Hepatocyte (in vitro differentiated cells): ENCODE measurements around the gene DAB2IP. TPM values are rescaled to one million over a fixed set of nuclear protein-coding genes. Genes with fewer than 3 reads are reported as not detected.

Source experiments
- DNase-seq: peaks from one replicate; pipeline ENCODE4 v3.0.0-alpha.2; 2016; ENCODE audit warnings: low spot score
- H2AFZ ChIP-seq: fragments of 200-600 bp; sonication (generic); 2 replicates; pipeline ENCODE4 v1.6.0; 2016; ENCODE audit warnings: antibody characterized with exemption, mild to moderate bottlenecking
- H3K27ac ChIP-seq: fragments of 200-600 bp; sonication (generic); 2 replicates; pipeline ENCODE4 v1.5.1; 2016; ENCODE audit warnings: mild to moderate bottlenecking
- H3K27me3 ChIP-seq: fragments of 200-600 bp; sonication (generic); 2 replicates; pipeline ENCODE4 v1.6.1; 2016
- H3K36me3 ChIP-seq: fragments of 200-600 bp; sonication (generic); replicated peaks from 2 replicates; pipeline ENCODE4 v1.5.1; 2016; ENCODE audit warnings: low read depth; ENCODE audit not compliant: insufficient read depth
- H3K4me1 ChIP-seq: fragments of 200-600 bp; sonication (generic); 2 replicates; pipeline ENCODE4 v1.5.1; 2016; ENCODE audit warnings: mild to moderate bottlenecking, moderate library complexity; ENCODE audit not compliant: insufficient read depth
- H3K4me2 ChIP-seq: fragments of 200-600 bp; sonication (generic); 2 replicates; pipeline ENCODE4 v1.6.0; 2016
- H3K4me3 ChIP-seq: fragments of 200-600 bp; sonication (generic); 2 replicates; pipeline ENCODE4 v1.5.1; 2016; ENCODE audit warnings: mild to moderate bottlenecking
- H3K79me2 ChIP-seq: fragments of 200-600 bp; sonication (generic); 2 replicates; pipeline ENCODE4 v1.6.0; 2017; ENCODE audit warnings: mild to moderate bottlenecking
- H3K9me2 ChIP-seq: fragments of 200-600 bp; sonication (generic); replicated peaks from 2 replicates; pipeline ENCODE4 v1.6.0; 2017; ENCODE audit warnings: mild to moderate bottlenecking; ENCODE audit not compliant: insufficient read depth
- H3K9me3 ChIP-seq: fragments of 200-600 bp; sonication (generic); 2 replicates; pipeline ENCODE4 v1.5.1; 2016; ENCODE audit warnings: low read depth, mild to moderate bottlenecking
- H4K20me1 ChIP-seq: fragments of 200-600 bp; sonication (generic); 2 replicates; pipeline ENCODE4 v1.6.0; 2016; ENCODE audit warnings: mild to moderate bottlenecking; ENCODE audit not compliant: insufficient read depth, poor library complexity, severe bottlenecking
- EZH2 ChIP-seq: fragments of 200-600 bp; sonication (generic); IDR thresholded peaks from 2 replicates; pipeline ENCODE4 v1.6.1; 2016; ENCODE audit warnings: antibody characterized with exemption, mild to moderate bottlenecking, borderline replicate concordance
- EZH2phosphoT487 ChIP-seq: fragments of 200-600 bp; sonication (generic); IDR thresholded peaks from one replicate; pipeline ENCODE4 v1.6.1; 2018; ENCODE audit warnings: antibody characterized with exemption, mild to moderate bottlenecking, low read depth, moderate library complexity; ENCODE audit not compliant: unreplicated experiment, severe bottlenecking
- WGBS: methylation state at CpG from one replicate; pipeline ENCODE4 v1.1.6; 2016; ENCODE audit warnings: low lambda C conversion rate; ENCODE audit errors: missing lambda C conversion rate; 5-methylcytosine and 5-hydroxymethylcytosine counted together
- polyA plus RNA-seq: library from polyadenylated mRNA; unstranded; fragments of >200 nt; fragmentation: Nextera tagmentation; extraction: Ambion mirVana; gene quantifications from 2 replicates; pipeline ENCODE4 v1.2.1, GENCODE V29; 2016
- total RNA-seq: library from RNA; depleted of rRNA; stranded (reverse); fragments of >200 nt; gene quantifications from 2 replicates; pipeline ENCODE4 v1.2.3, GENCODE V29; 2014
- TF ChIP-seq, protein P1 (sequence below): fragments of 200-600 bp; sonication (generic); IDR thresholded peaks from 2 replicates; pipeline ENCODE4 v1.5.1; 2016; ENCODE audit warnings: antibody characterized with exemption, mild to moderate bottlenecking; ENCODE audit not compliant: poor library complexity

The DAB2IP gene
- total and polyA plus RNA-seq, 2 experiments from 2014 or later: 11.6 to 31.0 TPM

DNA sequence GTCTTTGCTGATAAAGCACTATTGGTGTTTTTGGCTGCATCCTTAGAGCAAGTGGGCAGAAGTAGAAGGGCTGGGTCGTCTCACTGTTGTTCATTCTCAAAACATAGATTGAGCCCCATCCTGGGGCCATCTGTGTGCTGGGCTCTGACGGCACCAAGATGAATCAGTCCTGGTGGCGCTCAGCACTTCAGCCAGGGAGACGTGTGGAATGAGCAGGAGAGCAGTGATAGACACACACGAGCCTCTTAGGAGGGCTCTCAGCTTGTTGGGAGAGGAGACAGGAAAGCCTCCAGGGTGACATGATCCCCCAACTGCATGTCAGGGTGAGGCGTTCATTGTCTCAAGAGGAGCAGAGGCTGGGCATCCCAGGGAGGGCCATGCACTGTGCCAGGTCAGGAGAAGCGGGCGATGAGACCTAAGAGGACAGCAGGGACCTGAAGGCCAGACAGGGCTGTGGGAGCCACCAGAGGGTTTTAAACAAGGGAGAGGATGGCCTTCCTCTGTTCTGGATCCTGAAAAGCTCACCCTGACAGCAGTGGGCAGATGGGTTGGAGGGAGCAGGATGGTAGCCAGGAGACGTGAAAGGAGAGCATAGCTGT, 115.8 kb downstream of the DAB2IP start:
- Histone ChIP-seq H3K27ac (no peak overlapping the region), H3K9me3 (no peaks in the 10 kb centered on the region), H3K9me2 (no peaks in the 10 kb centered on the region), H3K4me1 (peaks cover 4% of the 10 kb centered on the region), H4K20me1 (peaks cover 3% of the 10 kb centered on the region), H3K27me3 (no peaks in the 10 kb centered on the region), H3K36me3 (no peaks in the 10 kb centered on the region), H3K4me3 (no peak overlapping the region), H3K79me2 (no peaks in the 10 kb centered on the region), H2AFZ (no peak overlapping the region), H3K4me2 (no peak overlapping the region)
- WGBS: 95% methylated on average over 9 of the region's 9 CpGs
- no peak for TF ChIP-seq EZH2
- TF ChIP-seq EZH2phosphoT487: no peak
- TF ChIP-seq, protein P1, sequence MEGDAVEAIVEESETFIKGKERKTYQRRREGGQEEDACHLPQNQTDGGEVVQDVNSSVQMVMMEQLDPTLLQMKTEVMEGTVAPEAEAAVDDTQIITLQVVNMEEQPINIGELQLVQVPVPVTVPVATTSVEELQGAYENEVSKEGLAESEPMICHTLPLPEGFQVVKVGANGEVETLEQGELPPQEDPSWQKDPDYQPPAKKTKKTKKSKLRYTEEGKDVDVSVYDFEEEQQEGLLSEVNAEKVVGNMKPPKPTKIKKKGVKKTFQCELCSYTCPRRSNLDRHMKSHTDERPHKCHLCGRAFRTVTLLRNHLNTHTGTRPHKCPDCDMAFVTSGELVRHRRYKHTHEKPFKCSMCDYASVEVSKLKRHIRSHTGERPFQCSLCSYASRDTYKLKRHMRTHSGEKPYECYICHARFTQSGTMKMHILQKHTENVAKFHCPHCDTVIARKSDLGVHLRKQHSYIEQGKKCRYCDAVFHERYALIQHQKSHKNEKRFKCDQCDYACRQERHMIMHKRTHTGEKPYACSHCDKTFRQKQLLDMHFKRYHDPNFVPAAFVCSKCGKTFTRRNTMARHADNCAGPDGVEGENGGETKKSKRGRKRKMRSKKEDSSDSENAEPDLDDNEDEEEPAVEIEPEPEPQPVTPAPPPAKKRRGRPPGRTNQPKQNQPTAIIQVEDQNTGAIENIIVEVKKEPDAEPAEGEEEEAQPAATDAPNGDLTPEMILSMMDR: no peak
- DNase-seq: no peak

DNA sequence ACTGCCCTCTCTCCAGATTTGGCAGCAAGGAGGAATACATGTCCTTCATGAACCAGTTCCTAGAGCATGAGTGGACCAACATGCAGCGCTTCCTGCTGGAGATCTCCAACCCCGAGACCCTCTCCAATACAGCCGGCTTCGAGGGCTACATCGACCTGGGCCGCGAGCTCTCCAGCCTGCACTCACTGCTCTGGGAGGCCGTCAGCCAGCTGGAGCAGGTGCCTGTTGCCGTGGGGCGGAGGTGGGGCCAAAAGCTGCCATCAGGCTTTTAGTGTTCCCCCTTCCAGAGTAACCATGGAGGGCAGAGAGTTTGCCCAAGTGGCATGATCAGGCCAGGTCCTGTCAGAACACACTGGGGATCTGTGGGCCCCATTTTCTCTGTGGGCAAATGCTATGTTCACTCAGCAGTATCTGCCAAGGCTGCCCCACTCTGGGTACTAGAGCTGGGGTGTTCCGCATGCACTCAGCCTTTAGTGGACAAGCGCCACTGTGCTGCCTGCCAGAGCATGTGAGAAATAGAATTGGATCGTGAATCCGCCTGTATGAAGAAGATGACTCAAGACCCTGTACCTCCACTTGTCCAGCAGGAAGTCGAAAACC, 117.1 kb downstream of the DAB2IP start:
- no peaks in the 10 kb centered on the region for H3K36me3 ChIP-seq
- no peak for DNase-seq
- no peaks in the 10 kb centered on the region for H3K9me2 ChIP-seq
- no peaks in the 10 kb centered on the region for H3K9me3 ChIP-seq
- H3K4me2 ChIP-seq: no peak overlapping the region
- peaks cover 3% of the 10 kb centered on the region for H4K20me1 ChIP-seq
- H3K4me3 ChIP-seq: no peak overlapping the region
- H3K4me1 ChIP-seq: peaks cover 4% of the 10 kb centered on the region
- WGBS: 97% methylated on average over 15 of the region's 15 CpGs
- no peak for TF ChIP-seq EZH2
- TF ChIP-seq EZH2phosphoT487: no peak
- TF ChIP-seq, protein P1: no peak
- H3K27me3 ChIP-seq: no peaks in the 10 kb centered on the region
- H3K27ac ChIP-seq: no peak overlapping the region
- no peaks in the 10 kb centered on the region for H3K79me2 ChIP-seq
- no peak overlapping the region for H2AFZ ChIP-seq

DNA sequence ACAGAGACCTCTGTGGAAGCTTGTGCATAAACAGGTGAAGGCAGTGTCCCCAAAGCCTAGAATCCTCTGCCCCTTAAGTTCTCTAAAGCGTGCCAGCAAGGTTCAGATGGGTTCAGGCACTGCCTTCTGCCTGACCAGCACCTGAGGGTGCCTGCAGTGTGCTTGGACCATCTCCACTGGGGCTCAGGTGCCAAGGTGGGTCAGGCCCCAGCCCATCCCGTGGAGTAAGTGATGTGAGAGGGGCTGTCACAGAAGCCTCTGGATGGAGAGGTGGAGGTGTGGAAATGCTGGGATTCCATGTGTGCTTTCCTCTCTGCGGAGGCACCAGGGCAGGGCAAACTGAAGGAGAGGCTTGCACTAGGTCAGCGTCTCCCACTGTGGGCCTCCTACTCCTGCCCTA, 118.5 kb downstream of the DAB2IP start:
- TF ChIP-seq EZH2phosphoT487: no peak

DNA sequence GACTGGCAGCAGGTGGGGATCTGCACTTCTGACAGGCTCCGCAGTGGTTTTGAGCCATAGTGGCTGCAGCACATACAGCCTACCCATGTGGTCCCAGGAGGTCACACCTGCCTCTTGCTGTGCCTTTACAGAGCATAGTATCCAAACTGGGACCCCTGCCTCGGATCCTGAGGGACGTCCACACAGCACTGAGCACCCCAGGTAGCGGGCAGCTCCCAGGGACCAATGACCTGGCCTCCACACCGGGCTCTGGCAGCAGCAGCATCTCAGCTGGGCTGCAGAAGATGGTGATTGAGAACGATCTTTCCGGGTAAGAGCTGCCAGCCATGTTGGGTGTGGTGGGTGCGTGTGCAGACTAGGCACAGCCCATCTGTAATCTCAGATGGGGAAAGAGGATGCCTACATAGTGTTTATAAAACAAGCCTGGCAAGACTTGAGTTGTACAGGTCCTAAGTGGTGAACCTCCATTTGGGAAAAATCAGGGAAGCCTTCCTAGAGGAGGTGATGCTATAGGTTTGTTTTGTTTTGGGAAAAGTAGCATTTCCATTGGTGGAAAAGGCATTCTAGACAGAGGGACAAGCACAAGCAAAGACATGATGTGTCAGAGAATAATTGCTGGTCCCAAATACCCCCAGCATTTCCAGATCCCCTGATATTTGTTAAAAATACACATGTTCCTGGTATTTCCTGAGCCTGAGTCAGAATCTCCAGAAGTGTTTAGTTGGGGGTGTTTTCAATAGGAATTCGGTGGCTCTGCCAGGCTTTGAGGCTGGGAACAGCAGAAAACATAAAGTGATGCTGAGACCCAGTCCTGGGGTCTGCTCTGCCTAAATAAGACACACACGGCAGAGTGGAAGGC, 119.2 kb downstream of the DAB2IP start:
- Histone ChIP-seq H3K4me2 (no peak overlapping the region), H3K79me2 (no peaks in the 10 kb centered on the region), H3K36me3 (no peaks in the 10 kb centered on the region), H3K27ac (no peak overlapping the region), H3K4me3 (no peak overlapping the region), H3K27me3 (no peaks in the 10 kb centered on the region), H3K9me2 (no peaks in the 10 kb centered on the region), H3K4me1 (no peaks in the 10 kb centered on the region), H4K20me1 (peaks cover 2% of the 10 kb centered on the region), H2AFZ (no peak overlapping the region), H3K9me3 (no peaks in the 10 kb centered on the region)
- DNase-seq: no peak
- WGBS: 96% methylated on average over 10 of the region's 10 CpGs
- TF ChIP-seq, protein P1: no peak
- TF ChIP-seq EZH2phosphoT487: no peak
- no peak for TF ChIP-seq EZH2

More for the DNA sequence above, 118.5 kb downstream of the DAB2IP start:
- Histone ChIP-seq H3K4me2 (no peak overlapping the region), H3K4me3 (no peak overlapping the region), H3K9me2 (no peaks in the 10 kb centered on the region), H3K4me1 (peaks cover under 1% of the 10 kb centered on the region), H3K36me3 (no peaks in the 10 kb centered on the region), H3K27me3 (no peaks in the 10 kb centered on the region), H3K9me3 (no peaks in the 10 kb centered on the region), H4K20me1 (peaks cover 3% of the 10 kb centered on the region), H3K27ac (no peak overlapping the region), H2AFZ (no peak overlapping the region), H3K79me2 (no peaks in the 10 kb centered on the region)
- 96% methylated on average over 4 of the region's 4 CpGs for WGBS
- DNase-seq: no peak
